ENCODE data around the gene C19orf73. TPM values are rescaled to one million over a fixed set of nuclear protein-coding genes. Genes with fewer than 3 reads are reported as not detected.
A peak's percentile ranks its signal among the peaks of the same experiment; 100 is the strongest.

The C19orf73 gene
- total and polyA plus RNA-seq, 9 of the 15 experiments (the other 6 are each of a cell fraction or from before 2014, with no cell fraction given), result 0.08 to 7.4 (median 1.4) TPM

GRCh38 chr19:49085020-49085867 is 33.7 kb downstream of the C19orf73 start, which contains the start of gene SNRNP70 (continued):
- TF ChIP-seq, protein P1, sequence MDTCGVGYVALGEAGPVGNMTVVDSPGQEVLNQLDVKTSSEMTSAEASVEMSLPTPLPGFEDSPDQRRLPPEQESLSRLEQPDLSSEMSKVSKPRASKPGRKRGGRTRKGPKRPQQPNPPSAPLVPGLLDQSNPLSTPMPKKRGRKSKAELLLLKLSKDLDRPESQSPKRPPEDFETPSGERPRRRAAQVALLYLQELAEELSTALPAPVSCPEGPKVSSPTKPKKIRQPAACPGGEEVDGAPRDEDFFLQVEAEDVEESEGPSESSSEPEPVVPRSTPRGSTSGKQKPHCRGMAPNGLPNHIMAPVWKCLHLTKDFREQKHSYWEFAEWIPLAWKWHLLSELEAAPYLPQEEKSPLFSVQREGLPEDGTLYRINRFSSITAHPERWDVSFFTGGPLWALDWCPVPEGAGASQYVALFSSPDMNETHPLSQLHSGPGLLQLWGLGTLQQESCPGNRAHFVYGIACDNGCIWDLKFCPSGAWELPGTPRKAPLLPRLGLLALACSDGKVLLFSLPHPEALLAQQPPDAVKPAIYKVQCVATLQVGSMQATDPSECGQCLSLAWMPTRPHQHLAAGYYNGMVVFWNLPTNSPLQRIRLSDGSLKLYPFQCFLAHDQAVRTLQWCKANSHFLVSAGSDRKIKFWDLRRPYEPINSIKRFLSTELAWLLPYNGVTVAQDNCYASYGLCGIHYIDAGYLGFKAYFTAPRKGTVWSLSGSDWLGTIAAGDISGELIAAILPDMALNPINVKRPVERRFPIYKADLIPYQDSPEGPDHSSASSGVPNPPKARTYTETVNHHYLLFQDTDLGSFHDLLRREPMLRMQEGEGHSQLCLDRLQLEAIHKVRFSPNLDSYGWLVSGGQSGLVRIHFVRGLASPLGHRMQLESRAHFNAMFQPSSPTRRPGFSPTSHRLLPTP (IDR thresholded peaks at IDR 0.05; ENCODE audit: borderline replicate concordance, extremely low read depth, insufficient read length), result no peak
- TF ChIP-seq MECOM (CRISPR knock-in tag; IDR thresholded peaks at IDR 0.05), result no peak
- TF ChIP-seq KDM1A (IDR thresholded peaks at IDR 0.05), result no peak
- no peak for TF ChIP-seq SMAD2 (IDR thresholded peaks at IDR 0.05; ENCODE audit: low read depth, low read length)
- TF ChIP-seq ZNF224 (CRISPR knock-in tag; IDR thresholded peaks at IDR 0.05), result 0 out of 2 replicates have a peak, but pooled peaks have one; percentile 69
- no peak for TF ChIP-seq RBM14 (IDR thresholded peaks at IDR 0.05; ENCODE audit: borderline replicate concordance, insufficient read depth, low read depth, low read length)
- TF ChIP-seq, protein P2, sequence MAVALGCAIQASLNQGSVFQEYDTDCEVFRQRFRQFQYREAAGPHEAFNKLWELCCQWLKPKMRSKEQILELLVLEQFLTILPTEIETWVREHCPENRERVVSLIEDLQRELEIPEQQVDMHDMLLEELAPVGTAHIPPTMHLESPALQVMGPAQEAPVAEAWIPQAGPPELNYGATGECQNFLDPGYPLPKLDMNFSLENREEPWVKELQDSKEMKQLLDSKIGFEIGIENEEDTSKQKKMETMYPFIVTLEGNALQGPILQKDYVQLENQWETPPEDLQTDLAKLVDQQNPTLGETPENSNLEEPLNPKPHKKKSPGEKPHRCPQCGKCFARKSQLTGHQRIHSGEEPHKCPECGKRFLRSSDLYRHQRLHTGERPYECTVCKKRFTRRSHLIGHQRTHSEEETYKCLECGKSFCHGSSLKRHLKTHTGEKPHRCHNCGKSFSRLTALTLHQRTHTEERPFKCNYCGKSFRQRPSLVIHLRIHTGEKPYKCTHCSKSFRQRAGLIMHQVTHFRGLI (CRISPR knock-in tag; IDR thresholded peaks at IDR 0.05), result no peak
- TF ChIP-seq SRF (CRISPR knock-in tag; IDR thresholded peaks at IDR 0.05), result peak in 1 of 2 experiments; percentile 74; a peak in 2 of 4 replicates
- no peak for TF ChIP-seq CEBPZ (IDR thresholded peaks at IDR 0.05; ENCODE audit: borderline replicate concordance, low read depth, low read length)
- TF ChIP-seq NFIX (CRISPR knock-in tag; IDR thresholded peaks at IDR 0.05; ENCODE audit: low read depth), result peak; percentile 51; the same call in 1 of the 2 replicates
- TF ChIP-seq, protein P3, sequence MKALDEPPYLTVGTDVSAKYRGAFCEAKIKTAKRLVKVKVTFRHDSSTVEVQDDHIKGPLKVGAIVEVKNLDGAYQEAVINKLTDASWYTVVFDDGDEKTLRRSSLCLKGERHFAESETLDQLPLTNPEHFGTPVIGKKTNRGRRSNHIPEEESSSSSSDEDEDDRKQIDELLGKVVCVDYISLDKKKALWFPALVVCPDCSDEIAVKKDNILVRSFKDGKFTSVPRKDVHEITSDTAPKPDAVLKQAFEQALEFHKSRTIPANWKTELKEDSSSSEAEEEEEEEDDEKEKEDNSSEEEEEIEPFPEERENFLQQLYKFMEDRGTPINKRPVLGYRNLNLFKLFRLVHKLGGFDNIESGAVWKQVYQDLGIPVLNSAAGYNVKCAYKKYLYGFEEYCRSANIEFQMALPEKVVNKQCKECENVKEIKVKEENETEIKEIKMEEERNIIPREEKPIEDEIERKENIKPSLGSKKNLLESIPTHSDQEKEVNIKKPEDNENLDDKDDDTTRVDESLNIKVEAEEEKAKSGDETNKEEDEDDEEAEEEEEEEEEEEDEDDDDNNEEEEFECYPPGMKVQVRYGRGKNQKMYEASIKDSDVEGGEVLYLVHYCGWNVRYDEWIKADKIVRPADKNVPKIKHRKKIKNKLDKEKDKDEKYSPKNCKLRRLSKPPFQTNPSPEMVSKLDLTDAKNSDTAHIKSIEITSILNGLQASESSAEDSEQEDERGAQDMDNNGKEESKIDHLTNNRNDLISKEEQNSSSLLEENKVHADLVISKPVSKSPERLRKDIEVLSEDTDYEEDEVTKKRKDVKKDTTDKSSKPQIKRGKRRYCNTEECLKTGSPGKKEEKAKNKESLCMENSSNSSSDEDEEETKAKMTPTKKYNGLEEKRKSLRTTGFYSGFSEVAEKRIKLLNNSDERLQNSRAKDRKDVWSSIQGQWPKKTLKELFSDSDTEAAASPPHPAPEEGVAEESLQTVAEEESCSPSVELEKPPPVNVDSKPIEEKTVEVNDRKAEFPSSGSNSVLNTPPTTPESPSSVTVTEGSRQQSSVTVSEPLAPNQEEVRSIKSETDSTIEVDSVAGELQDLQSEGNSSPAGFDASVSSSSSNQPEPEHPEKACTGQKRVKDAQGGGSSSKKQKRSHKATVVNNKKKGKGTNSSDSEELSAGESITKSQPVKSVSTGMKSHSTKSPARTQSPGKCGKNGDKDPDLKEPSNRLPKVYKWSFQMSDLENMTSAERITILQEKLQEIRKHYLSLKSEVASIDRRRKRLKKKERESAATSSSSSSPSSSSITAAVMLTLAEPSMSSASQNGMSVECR (CRISPR knock-in tag; IDR thresholded peaks at IDR 0.05), result peak; percentile 94
- no peak for TF ChIP-seq GATA2 (CRISPR knock-in tag; IDR thresholded peaks at IDR 0.05)
- no peak for TF ChIP-seq RBM22 (IDR thresholded peaks at IDR 0.05; ENCODE audit: low read depth, low read length, poor library complexity, severe bottlenecking)

Measured in K562 (cell line).